GM19099 (cell line): Measurements from ENCODE around the gene FFAR1.

Experiments
- POLR2A ChIP-seq: IDR thresholded peaks from 3 replicates; pipeline ENCODE4 v1.6.1; 2011; ENCODE audit warnings: low read depth; ENCODE audit not compliant: insufficient read length; ENCODE audit errors: extremely low read depth

Gene FFAR1

GRCh38 chr19:35310811-35311465 lies 36.8 kb upstream of the FFAR1 start:
- TF ChIP-seq POLR2A: no peak

GRCh38 chr19:35311901-35312665 lies 35.6 kb upstream of the FFAR1 start:
- no peak for TF ChIP-seq POLR2A

- no peak for TF ChIP-seq POLR2A
These were observed 34.1 kb upstream of the FFAR1 start for GRCh38 chr19:35313587-35313986.

GRCh38 chr19:35314031-35314430 lies 33.7 kb upstream of the FFAR1 start:
- no peak for TF ChIP-seq POLR2A

- TF ChIP-seq POLR2A: no peak
These were observed 32.7 kb upstream of the FFAR1 start for GRCh38 chr19:35314858-35315470.

- TF ChIP-seq POLR2A: no peak
These were observed 31.8 kb upstream of the FFAR1 start for GRCh38 chr19:35315883-35316282.

GRCh38 chr19:35316560-35316959 lies 31.1 kb upstream of the FFAR1 start:
- TF ChIP-seq POLR2A: no peak

GRCh38 chr19:35317464-35318043 lies 30.1 kb upstream of the FFAR1 start:
- no peak for TF ChIP-seq POLR2A

GRCh38 chr19:35318679-35319448 lies 28.8 kb upstream of the FFAR1 start:
- no peak for TF ChIP-seq POLR2A

- TF ChIP-seq POLR2A: no peak
These were observed 27.5 kb upstream of the FFAR1 start for GRCh38 chr19:35320065-35320713.

GRCh38 chr19:35321291-35321690 lies 26.4 kb upstream of the FFAR1 start:
- no peak for TF ChIP-seq POLR2A

GRCh38 chr19:35322014-35322413 lies 25.7 kb upstream of the FFAR1 start:
- no peak for TF ChIP-seq POLR2A

- TF ChIP-seq POLR2A: no peak
These were observed 20.1 kb upstream of the FFAR1 start for GRCh38 chr19:35327642-35328041.

GRCh38 chr19:35328851-35329285 lies 18.8 kb upstream of the FFAR1 start, which contains the start of gene CD22:
Gene CD22 (plus strand): TSS chr19:35329187. CDS start chr19:35332041, 2,854 bp downstream.
- peak; percentile 93 for TF ChIP-seq POLR2A
